NCI-H524 treated with DMSO at 0.1 percent for 48 hours (cell line): ENCODE measurements around the gene PLEKHA3.
"Not testable (repeated sequence)": the region's sequence is repeated elsewhere in the genome, so short reads cannot be mapped to it uniquely, and the experiment has no call there.

Source experiments
- DNase-seq: peaks from one replicate; lab custom pipeline; 2025; lab: John Stamatoyannopoulos, UW

PLEKHA3 gene

DNA sequence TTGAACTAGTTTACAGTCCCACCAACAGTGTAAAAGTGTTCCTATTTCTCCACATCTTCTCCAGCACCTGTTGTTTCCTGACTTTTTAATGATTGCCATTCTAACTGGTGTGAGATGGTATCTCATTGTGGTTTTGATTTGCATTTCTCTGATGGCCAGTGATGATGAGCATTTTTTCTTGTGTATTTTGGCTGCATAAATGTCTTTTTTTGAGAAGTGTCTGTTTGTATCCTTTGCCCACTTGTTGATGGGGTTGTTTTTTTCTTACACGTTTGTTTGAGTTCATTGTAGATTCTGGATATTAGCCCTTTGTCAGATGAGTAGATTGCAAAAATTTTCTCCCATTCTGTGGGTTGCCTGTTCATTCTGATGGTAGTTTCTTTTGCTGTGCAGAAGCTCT is 45.2 kb downstream of the PLEKHA3 start:
- DNase-seq: not testable (repeated sequence)

GRCh38 chr2:178526256-178526655 is 46.0 kb downstream of the PLEKHA3 start:
- no peak for DNase-seq

GRCh38 chr2:178527592-178527991 is 47.3 kb downstream of the PLEKHA3 start:
- DNase-seq: no peak

- no peak for DNase-seq
These were observed 48.4 kb downstream of the PLEKHA3 start for GRCh38 chr2:178528647-178529046.

- DNase-seq: no peak
These were observed 48.9 kb downstream of the PLEKHA3 start for GRCh38 chr2:178529194-178529593.

GRCh38 chr2:178530131-178530530 is 49.9 kb downstream of the PLEKHA3 start:
- DNase-seq: no peak

- DNase-seq: no peak
These were observed 50.4 kb downstream of the PLEKHA3 start for GRCh38 chr2:178530625-178531142.

DNA sequence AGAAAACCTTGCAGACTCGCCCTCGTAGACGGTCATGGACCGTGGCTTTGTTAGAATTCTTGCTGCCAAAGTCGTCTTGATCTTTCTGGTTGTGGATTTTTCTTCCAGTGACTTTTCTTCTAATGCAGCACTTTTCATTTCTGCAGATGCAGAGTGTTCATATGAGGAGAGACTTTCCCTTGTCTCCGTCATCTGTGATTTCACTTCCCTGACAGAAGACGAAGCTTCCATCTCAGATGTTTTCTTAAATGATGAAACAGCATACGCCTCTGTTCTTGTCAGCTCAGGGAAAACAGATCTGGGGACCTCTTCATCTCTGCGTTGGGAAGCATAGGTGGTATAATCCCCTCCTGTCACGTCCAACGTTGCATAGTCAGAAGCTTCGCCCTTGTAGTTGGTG is 50.9 kb downstream of the PLEKHA3 start:
- no peak for DNase-seq

- DNase-seq: no peak
These were observed 55.8 kb downstream of the PLEKHA3 start for GRCh38 chr2:178536037-178536436.

DNA sequence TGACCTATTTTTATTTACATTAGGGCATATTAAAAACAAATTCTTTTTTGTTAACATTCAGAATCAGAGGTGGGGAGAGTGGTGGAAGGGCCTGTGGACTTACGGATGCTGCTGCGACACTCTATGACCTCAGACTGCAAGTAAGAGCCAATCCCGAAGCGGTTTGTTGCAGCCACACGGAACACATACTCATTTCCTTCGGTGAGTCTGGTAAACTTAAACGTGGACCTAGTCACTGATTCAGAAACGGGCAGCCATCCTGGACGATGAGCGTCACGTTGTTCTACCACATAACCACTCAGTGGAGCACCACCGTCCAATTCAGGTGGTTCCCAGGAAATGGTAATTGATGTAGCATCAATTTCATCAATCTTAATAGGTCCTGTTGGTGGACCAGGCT is 61.9 kb downstream of the PLEKHA3 start:
- DNase-seq: no peak

DNA sequence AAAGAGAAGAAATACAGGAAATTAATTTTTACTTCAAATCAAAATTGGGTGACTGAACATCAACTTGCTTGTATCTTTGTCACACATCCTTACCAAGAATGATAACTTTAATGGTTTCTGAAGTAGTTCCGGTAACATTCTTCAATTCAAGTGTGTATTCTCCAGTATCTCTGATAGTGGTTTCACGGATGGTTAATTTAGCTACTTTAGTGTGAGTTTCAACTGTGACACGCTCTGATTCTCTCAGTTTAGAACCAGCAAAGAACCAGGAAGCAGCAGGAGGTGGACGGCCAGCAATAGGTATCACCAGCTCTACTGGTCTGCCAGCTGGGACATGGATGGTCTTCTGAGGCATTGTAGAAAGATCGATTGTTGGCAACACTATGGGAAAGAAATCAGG is 62.3 kb downstream of the PLEKHA3 start:
- DNase-seq: no peak

DNA sequence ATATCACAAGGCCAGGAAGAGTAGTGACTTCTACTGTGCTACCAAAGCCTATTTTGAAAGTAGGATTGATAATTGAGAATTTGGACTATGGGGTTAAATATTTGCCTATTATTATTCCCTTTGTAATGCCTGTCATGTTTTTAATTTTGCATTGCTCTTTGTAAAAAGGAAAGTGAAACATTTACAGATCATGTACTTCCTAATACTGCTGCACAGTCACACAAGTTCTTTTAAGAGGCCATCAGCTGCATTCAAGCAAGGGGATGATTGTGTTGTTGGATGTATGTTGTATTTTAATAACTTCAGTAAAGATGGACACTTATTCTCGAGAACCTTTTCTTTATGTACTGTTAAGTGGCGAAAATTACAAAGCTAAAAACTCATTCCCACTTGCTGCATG is 70.1 kb downstream of the PLEKHA3 start:
- no peak for DNase-seq

DNA sequence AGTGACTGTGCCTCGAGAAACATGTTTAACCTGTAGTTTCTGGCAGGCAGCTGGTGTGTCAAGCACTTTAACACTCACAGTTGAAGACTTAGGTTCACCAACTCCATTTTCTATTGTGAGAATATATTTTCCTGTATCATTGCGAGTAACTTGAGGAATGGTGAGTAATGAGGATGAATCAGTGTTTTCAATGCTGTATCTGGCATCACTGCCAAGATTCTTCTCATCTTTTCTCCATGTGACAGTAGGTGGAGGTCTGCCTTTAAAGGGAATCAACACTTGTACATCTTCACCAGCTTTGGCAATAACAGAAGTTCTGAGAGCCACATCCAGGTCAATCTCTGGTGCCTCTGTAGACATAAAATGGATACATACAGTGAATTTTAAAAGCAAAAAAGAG is 72.8 kb downstream of the PLEKHA3 start:
- DNase-seq: no peak
